GM12878 (cell line): Measurements from ENCODE around the gene PLEKHM2. TPM values are rescaled to one million over a fixed set of nuclear protein-coding genes. Genes with fewer than 3 reads are reported as not detected.

ENCODE experiments used
- ATAC-seq: fragments of 200-7000 bp; cut with Tn5 transposase; 3 replicates; pipeline ENCODE4 v1.9.1; 2020; ENCODE audit warnings: mild to moderate bottlenecking, moderate library complexity
- BruUV-seq: library from RNA; stranded (reverse); fragments of 400-500 nt; replicated peaks from 2 replicates; lab custom pipeline; 2021; lab: Mats Ljungman, UMichigan
- CTCF ChIA-PET: fragments of 300-600 bp; sonication (Branson Sonifier 250); formaldehyde crosslinking; extraction: SDS; loops from one replicate; lab custom pipeline; 2021; ENCODE audit warnings: inconsistent platforms; lab: Yijun Ruan, JAX
- POLR2A ChIA-PET: fragments of 350-600 bp; formaldehyde crosslinking; extraction: SDS; loops from one replicate; lab custom pipeline; 2021; ENCODE audit warnings: inconsistent platforms; lab: Charles Lee
- RAD21 ChIA-PET: fragments of 300-600 bp; sonication (Branson Sonifier 250); formaldehyde crosslinking; loops from one replicate; lab custom pipeline; 2023; ENCODE audit warnings: antibody characterized with exemption; ENCODE audit not compliant: unreplicated experiment; lab: Charles Lee
- SMC1A ChIA-PET: fragments of 300-600 bp; sonication (Branson Sonifier 250); formaldehyde crosslinking; loops from one replicate; lab custom pipeline; 2023; ENCODE audit not compliant: unreplicated experiment, uncharacterized antibody; lab: Charles Lee
- DNase-seq: peaks from one replicate; pipeline ENCODE4 v3.0.0-alpha.2; 2011; ENCODE audit warnings: low read depth, low spot score
- FAIRE-seq: peaks from 3 replicates; lab custom pipeline; 2011; peaks lifted over from hg19 to GRCh38; lab: Jason Lieb, UNC
- H2AFZ ChIP-seq: 2 replicates; pipeline ENCODE4 v1.6.0; 2011; ENCODE audit warnings: low read depth, low read length, control low read depth; ENCODE audit not compliant: control insufficient read depth
- H3K27ac ChIP-seq: 2 replicates; pipeline ENCODE4 v1.5.1; 2011; ENCODE audit warnings: control low read depth; ENCODE audit not compliant: control insufficient read depth, insufficient read depth
- H3K27me3 ChIP-seq, 2 experiments: replicated peaks in 1 of 2; 2 replicates each; pipeline versions ENCODE4 v1.6.0 to v1.6.1; 2011; ENCODE audit warnings: low read length in 1 of 2; ENCODE audit not compliant: control insufficient read depth in 2 of 2, insufficient read depth in 2 of 2
- H3K36me3 ChIP-seq, 2 experiments: 2 replicates each; pipeline ENCODE4 v1.5.1; 2011; ENCODE audit warnings: low read length in 1 of 2; ENCODE audit not compliant: control insufficient read depth in 2 of 2, insufficient read depth in 2 of 2
- H3K4me1 ChIP-seq: 2 replicates; pipeline ENCODE4 v1.6.1; 2011; ENCODE audit warnings: mild to moderate bottlenecking, low read length, moderate library complexity, mixed read lengths; ENCODE audit not compliant: control insufficient read depth, insufficient read depth
- H3K4me2 ChIP-seq: 2 replicates; pipeline ENCODE4 v1.6.0; 2011; ENCODE audit warnings: control low read depth; ENCODE audit not compliant: control insufficient read depth, insufficient read depth
- H3K4me3 ChIP-seq: fragments of 200-600 bp; sonication (generic); 2 replicates; pipeline ENCODE4 v1.5.1; 2016
- H3K79me2 ChIP-seq: 2 replicates; pipeline ENCODE4 v1.6.0; 2011; ENCODE audit warnings: low read length; ENCODE audit not compliant: control insufficient read depth, insufficient read depth
- H3K9ac ChIP-seq: 2 replicates; pipeline ENCODE4 v1.8.0; 2011; ENCODE audit warnings: low read length, control low read depth, mixed read lengths; ENCODE audit not compliant: control insufficient read depth, insufficient read depth
- H3K9me3 ChIP-seq: replicated peaks from 3 replicates; pipeline ENCODE4 v1.5.1; 2011; ENCODE audit warnings: mild to moderate bottlenecking, low read length; ENCODE audit not compliant: control insufficient read depth, insufficient read depth
- H4K20me1 ChIP-seq: 2 replicates; pipeline ENCODE4 v1.6.0; 2011; ENCODE audit not compliant: control insufficient read depth, insufficient read depth
- BACH1 ChIP-seq: fragments of 450-650 bp; IDR thresholded peaks from 2 replicates; pipeline ENCODE4 v1.6.1; 2017; ENCODE audit warnings: mild to moderate bottlenecking, borderline replicate concordance
- BCL11A ChIP-seq: IDR thresholded peaks from 2 replicates; pipeline ENCODE4 v1.6.1; 2011; ENCODE audit warnings: low read depth, low read length
- CBX3 ChIP-seq: fragments of 200-600 bp; sonication (generic); IDR thresholded peaks from 2 replicates; pipeline ENCODE4 v1.6.1; 2016; ENCODE audit warnings: low read depth, borderline replicate concordance
- CEBPB ChIP-seq, 2 experiments: fragments of 150-350 bp in 1 of 2; IDR thresholded peaks; 2 replicates each; pipeline ENCODE4 v1.6.1; 2012 to 2014; ENCODE audit warnings: low read depth in 2 of 2, low read length in 2 of 2, borderline replicate concordance in 1 of 2, inconsistent platforms in 1 of 2
- CHD2 ChIP-seq: IDR thresholded peaks from 2 replicates; pipeline ENCODE4 v1.6.1; 2011; ENCODE audit warnings: low read depth, low read length, improper control_type of control experiment, borderline replicate concordance
- CREB1 ChIP-seq: IDR thresholded peaks from 2 replicates; pipeline ENCODE4 v1.6.1; 2012; ENCODE audit warnings: low read depth, mild to moderate bottlenecking, inconsistent platforms
- ETV6 ChIP-seq, 2 experiments: fragments of 450-650 bp in 1 of 2; IDR thresholded peaks in 1 of 2; conservative IDR thresholded peaks in 1 of 2; 2 replicates each; pipeline ENCODE4 v1.6.1; 2014; ENCODE audit warnings: antibody characterized with exemption in 1 of 2, borderline replicate concordance in 1 of 2, low read depth in 1 of 2, mild to moderate bottlenecking in 1 of 2, moderate library complexity in 1 of 2
- FOXM1 ChIP-seq: IDR thresholded peaks from 2 replicates; pipeline ENCODE4 v1.6.1; 2012; ENCODE audit warnings: low read depth, mild to moderate bottlenecking, inconsistent platforms, low read length, moderate library complexity
- KLF5 ChIP-seq: fragments of 450-650 bp; IDR thresholded peaks from 2 replicates; pipeline ENCODE4 v1.6.1; 2014; ENCODE audit warnings: mild to moderate bottlenecking; ENCODE audit not compliant: partially characterized antibody
- MAX ChIP-seq: IDR thresholded peaks from 2 replicates; pipeline ENCODE4 v1.6.1; 2012; ENCODE audit warnings: low read depth, low read length, improper control_type of control experiment
- MEF2B ChIP-seq: fragments of 450-650 bp; IDR thresholded peaks from 2 replicates; pipeline ENCODE4 v1.6.1; 2018; ENCODE audit warnings: mild to moderate bottlenecking, moderate library complexity; ENCODE audit not compliant: partially characterized antibody, poor library complexity, severe bottlenecking
- NFXL1 ChIP-seq: fragments of 450-650 bp; IDR thresholded peaks from 2 replicates; pipeline ENCODE4 v1.6.1; 2017; ENCODE audit warnings: antibody characterized with exemption, mild to moderate bottlenecking, borderline replicate concordance
- NR2C2 ChIP-seq: IDR thresholded peaks from 2 replicates; pipeline ENCODE4 v1.6.1; 2011; ENCODE audit warnings: borderline replicate concordance, low read depth; ENCODE audit not compliant: control insufficient read depth, insufficient read length
- NRF1 ChIP-seq: conservative IDR thresholded peaks from 2 replicates; pipeline ENCODE4 v1.6.1; 2011; ENCODE audit warnings: mild to moderate bottlenecking, low read depth, low read length, improper control_type of control experiment
- SMAD5 ChIP-seq: IDR thresholded peaks from 2 replicates; pipeline ENCODE4 v1.6.1; 2016; ENCODE audit warnings: antibody characterized with exemption, low read depth
- SREBF1 ChIP-seq: IDR thresholded peaks from 2 replicates; pipeline ENCODE4 v1.6.1; 2012; ENCODE audit warnings: mild to moderate bottlenecking, low read length
- SRF ChIP-seq, 2 experiments: IDR thresholded peaks; 2 replicates each; pipeline ENCODE4 v1.6.1; 2011; ENCODE audit warnings: low read depth in 2 of 2, low read length in 2 of 2, mild to moderate bottlenecking in 1 of 2, moderate library complexity in 1 of 2
- ZNF217 ChIP-seq: fragments of 450-650 bp; IDR thresholded peaks from 2 replicates; pipeline ENCODE4 v1.6.1; 2017; ENCODE audit warnings: antibody characterized with exemption, mild to moderate bottlenecking
- ZNF24 ChIP-seq: fragments of 450-650 bp; IDR thresholded peaks from 2 replicates; pipeline ENCODE4 v1.6.1; 2017; ENCODE audit warnings: antibody characterized with exemption, mild to moderate bottlenecking
- WGBS: methylation state at CpG from one replicate; pipeline ENCODE4 v1.1.6; 2016; ENCODE audit warnings: low lambda C conversion rate; ENCODE audit not compliant: insufficient replicate concordance, insufficient coverage; ENCODE audit errors: missing lambda C conversion rate; 5-methylcytosine and 5-hydroxymethylcytosine counted together
- in situ Hi-C: fragments of 300-500 bp; cut with MboI; formaldehyde crosslinking; loops from 9 replicates; pipeline ENCODE4 v1.14.3; 2018; ENCODE audit warnings: mixed read lengths
- intact Hi-C: fragments of 100-400 bp; cut with micrococcal nuclease; formaldehyde crosslinking; loops from one replicate; pipeline ENCODE4 v1.14.2; 2022; ENCODE audit not compliant: unreplicated experiment
- polyA plus RNA-seq, 11 experiments: library from polyadenylated mRNA; depleted of rRNA in 4 of 11; unstranded in 6 of 11; stranded (reverse) in 5 of 11; fragments of >200 nt; fragmentation: Nextera tagmentation in 4 of 11; fragmentation: Illumina TruSeq in 1 of 11; extraction: Ambion mirVana in 4 of 11; extraction: Trizol in 1 of 11; gene quantifications; 1 replicate in 1 of 11; 2 replicates in 10 of 11; pipeline versions ENCODE4 v1.2.1 to v1.2.3, GENCODE V29; 2011 to 2016; ENCODE audit warnings: inconsistent platforms in 2 of 11, missing spikeins in 2 of 11, low read depth in 1 of 11
- total RNA-seq, 4 experiments: library from RNA; depleted of rRNA in 3 of 4; stranded (reverse); fragments of >200 nt in 3 of 4; fragmentation: Illumina TruSeq in 1 of 4; extraction: Trizol in 1 of 4; gene quantifications; 2 replicates each; pipeline versions ENCODE4 v1.2.1 to v1.2.3, GENCODE V29; 2013 to 2021
- TF ChIP-seq, protein P1 (sequence below): fragments of 450-650 bp; formaldehyde crosslinking; IDR thresholded peaks from 2 replicates; pipeline ENCODE4 v1.4.0; 2022; ENCODE audit warnings: mild to moderate bottlenecking, moderate library complexity

PLEKHM2 gene
- total and polyA plus RNA-seq, 10 of the 15 experiments (the other 5 are each of a cell fraction or from before 2014, with no cell fraction given) = 0.37 to 55.2 (median 19.3) TPM

DNA sequence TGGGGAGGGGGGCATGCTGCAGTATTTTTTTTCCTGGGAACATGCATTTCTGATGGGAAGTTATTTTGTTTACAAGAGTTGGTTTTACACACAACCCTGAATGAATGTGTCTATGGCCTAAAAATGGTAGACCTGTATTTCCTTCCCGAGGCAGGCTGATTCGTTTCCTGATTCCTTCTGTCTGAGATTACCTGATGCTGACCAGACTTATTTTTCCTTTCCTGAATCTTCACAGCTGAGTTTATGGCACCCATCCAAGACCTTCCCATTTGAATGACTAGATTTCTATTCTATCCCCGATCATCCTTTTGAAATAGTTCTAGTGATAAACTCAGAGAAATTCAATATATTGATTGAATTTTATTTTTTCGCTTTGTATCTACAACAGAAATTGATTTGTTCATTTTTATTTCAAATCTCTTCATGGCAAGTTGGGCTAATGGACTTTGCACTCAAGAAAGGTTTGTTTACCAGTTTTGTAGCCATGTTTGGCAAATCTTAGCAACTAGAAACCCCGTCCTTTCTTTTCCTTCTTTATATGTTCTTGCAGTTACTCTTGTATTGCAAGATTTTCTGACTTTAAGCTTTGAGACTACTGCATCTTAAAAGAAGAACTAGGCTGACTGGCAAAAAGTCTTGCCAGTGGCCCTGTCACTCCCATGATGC lies 15.9 kb upstream of the PLEKHM2 start (continued):
- TF ChIP-seq CEBPB (IDR thresholded peaks at IDR 0.05; ENCODE audit: borderline replicate concordance in 1 of 2, low read depth in 2 of 2, low read length in 2 of 2) = no peak
- no peak for TF ChIP-seq FOXM1
- no peak for TF ChIP-seq NR2C2
- TF ChIP-seq BACH1 = no peak
- TF ChIP-seq NFXL1 = no peak
- no peak for TF ChIP-seq MEF2B
- no peak for TF ChIP-seq SREBF1

DNA sequence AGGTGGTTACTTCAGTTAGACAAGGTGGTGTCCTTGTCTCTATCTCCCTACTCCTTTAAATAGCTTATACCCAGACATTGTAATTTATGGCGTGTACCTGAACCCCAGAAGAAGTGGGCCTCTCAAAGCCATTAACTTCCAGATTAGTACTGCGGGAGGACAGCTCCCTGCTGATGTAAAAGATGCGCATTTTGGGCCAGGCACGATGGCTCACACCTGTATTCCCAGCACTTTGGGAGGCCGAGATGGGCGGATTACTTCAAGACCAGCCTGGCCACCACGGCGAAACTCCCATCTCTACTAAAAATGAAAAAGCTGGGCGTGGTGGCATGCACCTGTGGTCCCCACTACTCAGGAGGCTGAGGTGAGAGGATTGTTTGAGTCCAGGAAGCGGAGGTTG lies 15.0 kb upstream of the PLEKHM2 start:
- Histone ChIP-seq H3K27ac (no peak overlapping the region), H3K9me3 (no peaks in the 10 kb centered on the region), H3K27me3 (no peaks in the 10 kb centered on the region), H4K20me1 (no peaks in the 10 kb centered on the region), H3K4me1 (no peaks in the 10 kb centered on the region), H3K4me2 (no peak overlapping the region), H3K9ac (no peak overlapping the region), H2AFZ (no peak overlapping the region), H3K4me3 (no peak overlapping the region), H3K79me2 (no peaks in the 10 kb centered on the region), H3K36me3 (no peaks in the 10 kb centered on the region)
- 95% methylated on average over 10 of the region's 10 CpGs for WGBS
- DNase-seq = no peak
- ChIA-PET CTCF (interaction anchor here (1.0 to 1.5 kb wide), 2 partner anchors 21 to 72 kb away, joined by 3 to 5 read pairs; no protein-coding TSS in a partner anchor), POLR2A (no interaction called here), SMC1A (interaction anchor here (1.4 to 1.6 kb wide), 2 partner anchors 14 to 28 kb away, joined by 4 read pairs; no protein-coding TSS in a partner anchor), RAD21 (no interaction called here)
- FAIRE-seq = no peak
- ATAC-seq = no peak
- BruUV-seq = no TSS peak
- intact Hi-C loops (no loop called here), in situ Hi-C loops (no loop called here)
- TF ChIP-seq ZNF217 (no peak), CREB1 (no peak), ZNF24 (no peak), CBX3 (no peak), CHD2 (no peak), KLF5 (no peak), SRF (IDR thresholded peaks at IDR 0.05; ENCODE audit: low read depth in 2 of 2, low read length in 2 of 2) (no peak), NRF1 (no peak), ETV6 (conservative IDR thresholded peaks at IDR 0.05 in 1 of 2, IDR thresholded peaks at IDR 0.05 in 1 of 2; ENCODE audit: borderline replicate concordance in 1 of 2, low read depth in 1 of 2) (no peak), SMAD5 (no peak), MAX (no peak), BCL11A (no peak)
- TF ChIP-seq, protein P1, sequence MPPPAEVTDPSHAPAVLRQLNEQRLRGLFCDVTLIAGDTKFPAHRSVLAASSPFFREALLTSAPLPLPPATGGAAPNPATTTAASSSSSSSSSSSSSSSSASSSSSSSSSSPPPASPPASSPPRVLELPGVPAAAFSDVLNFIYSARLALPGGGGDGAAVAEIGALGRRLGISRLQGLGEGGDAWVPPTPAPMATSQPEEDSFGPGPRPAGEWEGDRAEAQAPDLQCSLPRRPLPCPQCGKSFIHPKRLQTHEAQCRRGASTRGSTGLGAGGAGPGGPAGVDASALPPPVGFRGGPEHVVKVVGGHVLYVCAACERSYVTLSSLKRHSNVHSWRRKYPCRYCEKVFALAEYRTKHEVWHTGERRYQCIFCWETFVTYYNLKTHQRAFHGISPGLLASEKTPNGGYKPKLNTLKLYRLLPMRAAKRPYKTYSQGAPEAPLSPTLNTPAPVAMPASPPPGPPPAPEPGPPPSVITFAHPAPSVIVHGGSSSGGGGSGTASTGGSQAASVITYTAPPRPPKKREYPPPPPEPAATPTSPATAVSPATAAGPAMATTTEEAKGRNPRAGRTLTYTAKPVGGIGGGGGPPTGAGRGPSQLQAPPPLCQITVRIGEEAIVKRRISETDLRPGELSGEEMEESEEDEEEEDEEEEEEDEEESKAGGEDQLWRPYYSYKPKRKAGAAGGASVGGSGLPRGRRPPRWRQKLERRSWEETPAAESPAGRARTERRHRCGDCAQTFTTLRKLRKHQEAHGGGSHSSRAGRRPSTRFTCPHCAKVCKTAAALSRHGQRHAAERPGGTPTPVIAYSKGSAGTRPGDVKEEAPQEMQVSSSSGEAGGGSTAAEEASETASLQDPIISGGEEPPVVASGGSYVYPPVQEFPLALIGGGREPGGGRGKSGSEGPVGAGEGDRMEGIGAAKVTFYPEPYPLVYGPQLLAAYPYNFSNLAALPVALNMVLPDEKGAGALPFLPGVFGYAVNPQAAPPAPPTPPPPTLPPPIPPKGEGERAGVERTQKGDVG (CRISPR knock-in tag) = no peak
